GM18520 (cell line): ENCODE data around the gene MAPK10.
"Not testable (repeated sequence)": the region's sequence is repeated elsewhere in the genome, so short reads cannot be mapped to it uniquely, and the experiment has no call there.

ENCODE experiments used
- ATAC-seq: cut with Tn5 transposase; IDR thresholded peaks from one replicate; pipeline ENCODE4 v1.9.1; 2021; ENCODE audit not compliant: unreplicated experiment

Gene MAPK10

DNA sequence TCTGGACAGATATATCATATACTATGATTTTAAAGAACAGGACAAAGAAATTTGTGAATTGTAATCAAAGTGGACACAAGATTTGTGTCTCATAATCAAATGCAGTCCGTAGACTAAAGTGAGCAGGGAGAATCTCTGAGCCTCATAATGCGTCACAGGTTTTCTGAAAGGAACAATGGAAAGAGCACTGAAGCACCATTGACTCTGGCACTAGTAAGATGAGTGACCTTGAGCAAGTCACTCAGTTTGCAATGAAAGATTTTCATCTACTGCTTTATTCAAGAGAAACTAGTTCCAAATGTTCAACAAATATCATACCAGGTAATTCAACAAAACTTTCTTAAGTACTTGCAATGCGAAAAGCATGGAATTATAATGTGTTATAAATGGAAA is 315.3 kb downstream of the MAPK10 start:
- ATAC-seq: no peak

DNA sequence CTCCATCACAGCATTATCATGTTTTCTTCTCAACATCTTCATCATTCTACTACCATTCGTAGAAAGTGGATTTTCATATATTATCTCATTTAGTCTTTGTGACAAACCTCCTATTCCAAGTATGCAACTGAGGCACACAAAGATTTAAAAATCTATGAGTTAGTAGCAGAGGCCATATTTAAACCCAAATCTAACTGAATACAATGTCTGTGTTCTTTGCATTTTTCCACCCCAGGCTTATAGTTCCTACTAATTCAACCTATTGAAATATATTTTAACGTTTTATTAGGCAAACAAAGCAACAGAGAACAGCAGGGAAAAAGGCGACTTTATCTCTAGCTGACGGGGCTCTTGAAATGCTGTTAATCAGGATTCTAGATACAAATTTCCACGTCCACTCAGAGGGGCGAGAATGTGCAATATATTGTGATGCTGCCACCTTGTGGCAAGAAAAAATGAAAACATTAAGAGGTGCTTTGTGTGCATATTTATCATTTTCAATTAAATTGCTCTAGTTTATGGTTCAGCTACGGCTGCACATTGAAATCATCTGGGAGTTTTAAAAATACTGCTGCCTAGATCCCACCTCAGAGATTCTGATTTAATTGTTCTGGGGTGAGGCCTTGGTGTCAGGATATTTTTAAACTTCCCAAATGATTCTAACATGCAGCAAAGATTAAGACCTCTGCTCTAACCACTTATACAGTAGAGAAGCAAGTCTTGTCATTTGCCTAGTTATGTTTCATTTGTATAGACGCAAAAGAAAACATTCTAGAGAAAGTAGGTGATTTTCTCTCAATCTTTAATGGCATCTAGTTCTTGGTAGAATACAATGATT is 315.9 kb downstream of the MAPK10 start:
- ATAC-seq: no peak

DNA sequence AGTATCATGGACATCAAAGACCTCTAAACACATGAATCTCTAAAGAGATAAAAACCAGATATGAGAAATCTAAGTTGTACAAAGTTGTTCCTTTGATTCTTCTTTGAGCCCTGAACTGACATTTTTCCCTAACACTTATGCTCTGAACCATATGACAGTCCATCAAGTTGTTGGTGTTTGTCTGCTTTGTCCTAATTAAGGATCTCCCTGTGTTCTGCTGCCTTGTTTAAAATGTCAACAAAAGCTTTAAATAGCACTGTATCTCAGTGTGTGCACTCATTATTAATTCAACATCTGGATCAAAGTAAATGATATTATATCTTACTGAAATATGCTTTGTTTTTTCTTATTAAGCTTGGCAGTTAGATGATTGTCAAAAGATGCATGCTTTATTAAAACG is 321.8 kb downstream of the MAPK10 start:
- ATAC-seq: no peak

DNA sequence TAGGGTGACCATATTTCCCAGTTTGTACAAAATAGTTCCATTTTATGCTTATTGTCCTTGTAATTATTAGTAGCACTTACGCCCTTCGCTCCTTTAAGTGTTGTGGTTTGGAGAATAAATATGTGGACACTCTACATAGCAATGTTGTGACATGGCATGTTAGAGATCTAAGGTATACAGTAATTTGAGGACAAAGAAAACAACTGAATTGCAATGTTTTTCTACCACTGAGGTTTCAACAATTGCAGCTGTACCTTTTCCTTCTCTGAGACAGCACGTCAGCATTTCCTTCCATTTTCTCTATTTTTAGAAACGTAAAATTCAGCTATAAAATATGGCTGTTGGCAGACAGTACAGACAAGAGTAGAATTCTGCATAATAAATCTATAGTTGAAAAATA is 323.1 kb downstream of the MAPK10 start:
- ATAC-seq: no peak

DNA sequence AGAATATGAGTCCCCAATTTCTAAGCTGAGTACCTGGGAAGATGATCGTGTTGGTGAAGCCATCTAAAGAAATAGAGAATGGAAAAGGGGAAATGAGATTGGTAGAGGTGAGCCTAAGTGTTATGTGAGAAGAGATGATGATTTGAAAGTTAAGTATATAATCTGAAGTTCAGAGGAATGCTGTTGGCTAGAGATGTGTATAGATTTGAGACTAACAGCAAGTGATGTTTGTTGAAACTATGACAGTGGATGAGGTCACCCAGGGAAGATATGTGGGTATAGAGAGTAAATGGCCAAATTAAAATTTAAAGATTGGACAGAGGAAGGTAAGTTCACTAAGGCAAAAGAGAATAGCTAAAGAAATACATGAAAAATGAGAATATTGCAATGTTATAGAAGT is 324.2 kb downstream of the MAPK10 start:
- ATAC-seq: no peak

DNA sequence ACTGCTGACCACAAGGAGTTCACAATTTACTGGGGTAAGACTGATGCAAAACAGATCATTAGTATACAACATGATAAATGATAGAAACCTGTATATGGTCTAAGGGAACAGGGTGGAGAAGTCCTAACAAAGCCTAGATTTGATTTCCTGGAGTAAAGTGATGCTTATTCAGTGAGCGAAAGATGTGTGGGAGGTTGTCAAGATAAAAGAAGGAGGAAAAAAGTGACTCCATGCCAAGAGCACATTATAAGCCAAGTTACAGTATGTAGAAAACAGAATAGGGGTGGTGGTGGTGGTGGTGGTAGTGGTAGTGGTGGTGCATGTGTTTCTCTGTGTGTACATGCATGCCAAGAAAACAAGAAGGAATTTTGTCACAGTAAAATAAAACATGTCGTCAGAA is 325.2 kb downstream of the MAPK10 start:
- ATAC-seq: no peak

DNA sequence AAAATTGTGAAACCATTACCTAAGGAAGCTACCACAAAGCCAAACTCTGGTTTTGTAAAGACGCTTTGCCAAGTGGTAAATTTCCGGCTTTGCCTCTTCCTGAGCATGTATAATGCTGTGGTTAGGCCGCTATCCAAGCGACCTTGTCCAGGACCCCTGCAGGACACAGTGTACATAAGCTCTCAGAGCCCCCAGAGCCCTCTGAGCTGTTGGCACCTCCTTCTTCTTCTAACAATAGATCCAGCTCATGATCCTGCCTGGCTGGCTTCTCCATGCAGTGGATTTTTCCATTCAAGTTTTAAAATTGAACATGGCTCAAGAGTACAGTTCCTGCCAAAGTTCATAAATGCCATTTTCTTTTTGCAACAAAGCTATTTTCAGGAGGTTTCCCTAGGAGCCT is 326.7 kb downstream of the MAPK10 start:
- no peak for ATAC-seq

DNA sequence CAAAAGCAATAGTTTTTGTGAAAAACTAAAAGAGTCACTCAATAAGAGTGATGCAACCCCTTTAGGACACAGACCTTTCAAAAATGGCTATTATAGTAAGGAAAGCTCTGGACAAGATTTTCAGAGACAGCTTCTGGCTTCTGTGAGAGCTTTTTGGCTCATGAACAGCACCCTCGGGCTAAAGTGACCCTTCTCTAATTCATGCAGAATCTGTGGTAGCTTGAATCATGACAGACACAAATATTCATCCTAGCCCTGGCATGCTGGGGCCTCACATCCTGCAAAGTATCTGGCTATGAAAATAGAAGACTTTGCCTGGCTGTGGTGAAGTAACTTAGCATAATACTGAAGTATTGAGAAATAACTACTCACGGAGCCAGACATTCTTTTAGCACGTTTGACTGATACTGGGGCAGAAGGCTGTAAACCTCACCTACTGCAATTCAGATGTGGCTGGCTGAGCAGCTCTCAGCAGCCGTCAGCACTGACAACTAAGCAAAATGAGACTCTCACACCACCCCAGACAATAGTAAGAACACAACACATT is 327.3 kb downstream of the MAPK10 start:
- no peak for ATAC-seq

DNA sequence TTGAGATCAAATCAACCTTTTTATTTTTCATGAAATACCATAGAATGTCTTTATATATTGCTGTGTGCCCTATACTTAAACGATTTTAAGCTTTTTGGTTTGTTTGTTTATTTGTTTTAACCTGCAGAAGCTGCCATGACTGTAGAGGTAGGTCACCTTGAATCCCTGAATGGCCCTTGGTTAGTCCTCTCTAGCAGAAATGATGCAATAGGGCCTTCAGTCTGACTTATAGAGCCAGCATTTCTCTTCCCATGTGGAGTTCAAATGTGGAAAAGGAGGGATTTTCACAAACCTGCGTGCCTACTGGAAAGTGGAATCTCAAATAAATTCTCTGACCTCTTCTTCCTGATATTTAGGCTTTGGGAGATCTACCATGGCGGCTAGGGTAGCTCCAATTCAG is 327.9 kb downstream of the MAPK10 start:
- ATAC-seq: no peak

DNA sequence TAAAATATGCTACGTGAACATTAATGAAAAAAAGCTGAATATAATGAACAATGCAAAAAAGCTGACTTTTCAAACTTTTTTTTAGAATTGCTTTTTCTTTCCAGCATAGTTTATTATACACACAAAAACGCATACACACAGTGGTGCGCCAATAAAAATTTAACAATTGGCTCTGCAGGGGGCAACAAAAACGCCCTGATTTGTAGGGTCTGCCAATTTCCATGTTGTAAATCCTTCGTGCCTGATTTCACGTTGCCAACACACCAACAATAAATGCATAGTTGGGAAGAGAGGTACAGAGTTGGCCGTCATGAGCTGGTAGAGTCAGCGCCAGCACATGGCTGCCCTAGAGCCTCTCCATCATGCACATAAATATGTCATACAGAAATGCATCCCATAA is 333.1 kb downstream of the MAPK10 start:
- no peak for ATAC-seq

DNA sequence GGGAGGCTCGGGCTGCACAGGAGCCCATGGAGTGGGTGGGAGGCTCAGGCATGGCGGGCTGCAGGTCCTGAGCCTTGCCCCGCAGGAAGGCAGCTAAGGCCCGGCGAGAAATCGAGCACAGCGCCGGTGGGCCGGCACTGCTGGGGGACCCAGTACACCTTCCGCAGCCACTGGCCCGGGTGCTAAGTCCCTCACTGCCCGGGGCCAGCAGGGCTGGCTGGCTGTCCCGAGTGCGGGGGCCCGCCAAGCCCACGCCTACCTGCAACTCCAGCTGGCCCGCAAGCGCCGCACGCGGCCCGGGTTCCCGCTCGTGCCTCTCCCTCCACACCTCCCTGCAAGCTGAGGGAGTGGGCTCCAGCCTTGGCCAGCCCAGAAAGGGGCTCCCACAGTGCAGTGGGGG is 338.2 kb downstream of the MAPK10 start:
- not testable (repeated sequence) for ATAC-seq

DNA sequence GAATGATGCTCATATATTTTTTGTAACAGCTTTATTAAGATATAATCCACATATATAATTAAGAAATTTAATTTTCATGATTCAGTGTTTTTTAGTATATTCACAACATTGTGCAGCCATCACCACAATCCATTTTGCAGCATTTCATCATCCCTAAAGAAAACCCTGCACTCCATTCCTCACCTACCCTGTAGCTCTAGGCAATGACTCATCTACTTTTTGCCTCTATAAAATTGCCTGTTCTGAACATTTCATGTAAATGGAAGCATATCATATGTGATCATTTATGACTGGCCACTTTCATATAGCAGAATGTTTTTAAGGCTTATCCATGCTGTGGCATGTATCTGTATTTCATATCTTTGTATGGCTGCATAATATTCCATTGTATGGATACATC is 339.9 kb downstream of the MAPK10 start:
- no peak for ATAC-seq

DNA sequence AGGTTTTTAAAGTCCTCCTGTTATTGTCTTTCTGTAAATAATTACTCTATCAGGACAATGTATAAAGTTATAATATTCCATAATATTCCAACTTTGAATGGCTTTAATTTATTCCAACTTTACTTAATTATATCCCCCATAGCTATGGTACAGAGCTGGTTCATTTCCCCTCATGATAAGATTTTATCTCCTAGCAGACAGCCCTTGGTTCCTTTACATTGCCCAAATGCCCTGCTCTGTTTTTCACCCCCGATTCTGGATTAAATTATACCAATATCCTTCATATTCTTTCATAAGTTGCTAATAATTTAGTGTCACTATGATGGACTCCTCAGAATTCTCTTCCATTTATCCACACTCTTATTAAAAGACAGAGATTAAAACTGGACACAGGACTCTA is 340.5 kb downstream of the MAPK10 start:
- ATAC-seq: no peak

DNA sequence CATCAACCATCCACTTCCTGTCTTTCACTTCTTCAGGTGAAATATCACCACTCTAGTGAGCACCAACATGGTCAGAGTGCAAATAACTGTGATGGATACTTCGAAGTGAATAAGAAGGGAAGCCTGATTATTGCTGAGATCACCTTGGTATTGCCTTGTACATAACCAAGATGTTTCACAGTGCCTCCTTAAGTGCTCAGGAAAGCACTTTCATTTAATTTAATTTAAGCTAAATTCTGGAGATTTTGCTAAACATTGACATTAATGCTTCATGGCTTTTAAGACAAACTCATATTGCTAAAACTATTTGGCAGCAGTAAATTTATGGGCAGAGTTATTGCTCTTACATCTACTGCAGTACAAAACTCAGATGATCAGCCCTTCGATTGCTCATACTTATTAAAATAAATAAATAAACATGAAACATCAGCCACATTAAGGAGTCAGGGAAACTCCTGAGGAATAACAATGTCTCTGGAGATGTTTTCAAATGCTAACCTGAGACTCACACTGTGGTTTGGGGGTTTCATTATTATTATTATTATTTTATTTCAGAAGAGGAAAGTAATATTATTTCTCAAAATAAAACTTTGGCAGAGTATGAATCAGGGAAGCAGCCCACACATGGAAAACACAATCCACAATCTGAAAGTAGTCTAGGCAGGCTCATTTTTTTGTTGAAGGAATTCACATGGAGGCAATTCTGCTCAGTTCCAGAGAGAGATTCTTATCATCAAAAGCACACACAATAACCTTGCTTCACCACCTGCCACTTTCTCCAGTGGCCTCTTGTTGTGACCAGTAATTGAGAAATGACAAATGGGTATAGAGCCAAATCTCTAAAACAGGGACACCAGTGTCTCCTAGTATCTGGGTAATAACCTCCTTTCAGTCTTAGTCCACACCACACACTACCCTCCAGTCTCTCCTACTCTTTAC is 344.2 kb downstream of the MAPK10 start:
- ATAC-seq: no peak

DNA sequence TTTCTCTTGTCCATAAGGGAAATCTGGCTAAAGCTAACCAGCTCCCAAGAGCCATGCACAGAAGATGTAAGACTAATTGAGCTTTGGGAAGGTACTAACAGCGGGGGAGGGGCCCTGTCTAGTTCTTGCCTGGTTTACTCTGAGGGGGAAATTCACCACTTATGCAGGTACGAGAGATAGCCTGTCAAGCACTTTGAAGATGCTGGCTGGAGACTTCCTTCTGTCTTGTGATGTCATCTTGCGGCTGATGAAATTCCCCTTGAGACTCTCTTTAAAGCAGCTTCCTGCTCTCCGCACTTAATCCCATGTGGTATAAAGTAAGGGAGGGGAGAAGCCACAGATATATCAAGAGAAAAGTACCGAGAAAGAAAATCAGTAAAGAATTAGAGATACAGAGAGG is 345.3 kb downstream of the MAPK10 start:
- ATAC-seq: peak; percentile 83

DNA sequence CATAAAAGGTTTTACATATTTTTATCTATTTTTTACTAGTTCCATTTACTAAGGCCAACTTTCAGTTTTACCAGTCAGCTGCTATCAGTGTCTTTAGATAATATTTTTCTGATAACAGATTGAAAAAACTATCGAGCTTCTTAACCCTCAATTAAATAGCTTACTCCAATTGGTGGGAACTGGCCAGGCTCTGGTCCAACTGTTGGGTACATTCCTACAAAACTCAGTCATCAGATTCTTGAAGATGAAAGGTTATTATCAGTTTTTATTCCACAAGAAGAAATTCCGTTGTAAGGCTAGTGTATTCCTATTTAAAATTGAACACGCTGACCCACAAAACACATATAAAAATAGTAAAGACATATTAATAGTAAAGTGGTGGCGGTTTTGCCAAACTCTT is 346.2 kb downstream of the MAPK10 start:
- no peak for ATAC-seq

DNA sequence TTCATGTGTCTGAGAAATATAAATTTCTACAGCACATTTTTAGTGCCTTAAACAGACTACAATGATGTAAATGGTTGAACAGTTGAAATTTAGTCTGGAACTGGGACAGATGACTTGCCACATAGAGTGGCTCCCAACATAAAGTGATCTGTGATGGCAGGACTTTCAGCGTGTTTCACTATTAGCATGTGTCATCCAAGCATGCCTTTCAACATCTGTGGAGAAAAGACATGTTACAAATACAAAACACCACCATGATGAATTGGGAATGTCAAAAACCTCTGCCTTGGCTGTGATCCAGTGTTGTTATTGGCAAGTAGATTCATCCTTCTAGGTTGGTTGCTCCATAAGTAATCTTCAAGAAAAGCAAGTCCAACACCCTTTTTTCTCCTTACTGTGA is 348.7 kb downstream of the MAPK10 start:
- ATAC-seq: no peak

DNA sequence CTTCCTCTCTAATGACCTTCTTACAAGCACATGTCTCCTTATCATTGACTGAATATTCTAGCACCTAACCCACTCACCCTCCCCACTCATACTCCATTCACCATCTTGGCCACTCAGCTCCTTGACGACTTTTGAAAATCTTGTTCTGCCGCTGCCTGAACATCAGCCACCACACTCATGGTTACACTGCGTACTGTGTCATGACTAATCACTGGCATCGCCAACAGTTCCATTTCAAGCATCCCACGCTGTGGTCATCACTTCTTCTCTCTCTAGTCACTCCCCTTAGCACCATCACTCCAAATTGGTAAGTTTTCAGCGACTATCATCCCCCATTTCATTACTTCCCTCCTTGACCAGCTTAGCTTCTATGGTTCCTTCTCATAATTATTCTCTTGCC is 352.8 kb downstream of the MAPK10 start:
- no peak for ATAC-seq

DNA sequence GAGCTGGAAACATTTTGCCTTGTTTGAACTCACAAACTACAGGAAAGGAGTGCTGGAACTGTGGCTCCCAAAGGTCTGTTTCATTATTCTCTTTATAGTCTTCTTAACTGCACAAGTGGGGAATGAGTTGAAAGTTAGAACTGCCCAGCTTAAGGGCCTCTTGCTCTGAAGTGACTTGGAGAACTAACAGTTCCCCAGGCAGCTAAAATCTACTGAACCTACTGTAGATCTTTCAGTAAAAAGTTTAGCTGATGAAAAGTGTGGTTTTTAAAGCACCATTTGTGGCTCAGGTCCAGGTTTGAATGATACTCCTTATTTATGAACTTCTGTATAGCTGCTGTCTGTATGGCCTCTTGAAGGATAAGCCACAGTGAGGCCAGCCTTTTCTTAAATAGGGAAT is 353.8 kb downstream of the MAPK10 start:
- ATAC-seq: no peak

DNA sequence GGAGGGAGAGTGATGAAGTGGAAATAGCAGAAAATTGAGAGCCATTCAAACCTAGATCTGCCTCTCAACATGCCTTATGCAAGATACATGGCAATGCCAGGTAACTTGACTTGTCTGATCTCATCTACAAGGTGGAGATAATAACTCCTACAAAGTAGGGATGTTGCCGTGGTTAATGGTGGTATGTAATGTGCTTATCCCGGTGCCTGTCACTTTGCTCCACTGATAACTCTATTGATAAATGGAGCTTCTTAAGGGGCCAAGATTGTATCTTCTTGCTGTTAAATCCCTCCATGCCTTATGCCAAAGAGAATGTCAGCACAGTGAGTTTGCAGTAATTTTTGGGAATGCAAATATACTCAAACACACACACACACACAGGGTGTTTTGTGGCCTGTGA is 355.8 kb downstream of the MAPK10 start:
- no peak for ATAC-seq

DNA sequence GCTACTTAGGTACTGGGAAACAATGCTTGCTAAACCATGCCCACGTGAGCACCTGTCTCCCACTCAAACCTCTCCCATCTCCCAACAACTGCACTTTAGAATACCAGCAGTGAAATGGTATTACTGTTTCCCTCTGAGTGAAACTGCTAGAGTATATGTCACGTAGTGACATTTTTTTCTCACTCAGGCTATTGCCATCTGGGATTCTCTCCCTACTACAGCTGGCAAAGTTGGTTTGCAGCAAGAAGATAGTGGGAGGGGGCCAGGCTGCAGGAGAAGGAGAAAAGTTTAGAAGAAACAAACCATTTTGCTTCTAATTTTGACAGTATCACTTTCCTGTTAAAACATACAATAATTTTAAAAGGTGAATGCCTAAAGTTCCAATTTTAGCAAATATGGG is 358.3 kb downstream of the MAPK10 start:
- no peak for ATAC-seq

DNA sequence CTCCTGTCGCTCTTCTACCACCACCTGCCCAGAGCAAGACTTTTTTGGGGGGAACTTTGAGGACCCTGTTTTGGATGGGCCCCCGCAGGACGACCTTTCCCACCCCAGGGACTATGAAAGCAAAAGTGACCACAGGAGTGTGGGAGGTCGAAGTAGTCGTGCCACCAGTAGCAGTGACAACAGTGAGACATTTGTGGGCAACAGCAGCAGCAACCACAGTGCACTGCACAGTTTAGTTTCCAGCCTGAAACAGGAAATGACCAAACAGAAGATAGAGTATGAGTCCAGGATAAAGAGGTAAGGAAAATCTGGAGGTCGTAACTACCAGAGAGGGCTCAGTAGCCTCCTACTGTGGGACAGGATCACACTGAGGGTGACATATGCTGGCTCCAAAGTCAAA is 364.5 kb downstream of the MAPK10 start:
- ATAC-seq: peak; percentile 46
